Measurements from ENCODE around the gene VWC2. TPM values are rescaled to one million over a fixed set of nuclear protein-coding genes. Genes with fewer than 3 reads are reported as not detected.

Gene VWC2
- total and polyA plus RNA-seq, 2 of the 13 experiments (the other 11 are each of a cell fraction or from before 2014, with no cell fraction given): not detected

GRCh38 chr7:49928787-49929186, 155.3 kb downstream of the VWC2 start (continued):
- no peak for TF ChIP-seq ZNF780A (CRISPR knock-in tag; IDR thresholded peaks at IDR 0.05)
- TF ChIP-seq TEAD3 (CRISPR knock-in tag; optimal IDR thresholded peaks at IDR 0.05; ENCODE audit: borderline replicate concordance): no peak
- no peak for TF ChIP-seq NFE2L2 (IDR thresholded peaks at IDR 0.05; ENCODE audit: low read length)
- TF ChIP-seq FOSL1 (CRISPR knock-in tag; IDR thresholded peaks at IDR 0.05; ENCODE audit: borderline replicate concordance): no peak
- no peak for TF ChIP-seq ZNF143 (CRISPR knock-in tag; IDR thresholded peaks at IDR 0.05)
- no peak for TF ChIP-seq PHF21A (CRISPR knock-in tag; IDR thresholded peaks at IDR 0.05)
- TF ChIP-seq LBX2 (CRISPR knock-in tag; IDR thresholded peaks at IDR 0.05; ENCODE audit: borderline replicate concordance): no peak
- no peak for TF ChIP-seq NR1H2 (CRISPR knock-in tag; IDR thresholded peaks at IDR 0.05; ENCODE audit: borderline replicate concordance, low read depth)
- no peak for TF ChIP-seq ZNF557 (CRISPR knock-in tag; IDR thresholded peaks at IDR 0.05)
- TF ChIP-seq KDM3A (CRISPR knock-in tag; IDR thresholded peaks at IDR 0.05; ENCODE audit: low read depth): no peak

GRCh38 chr7:49931627-49932026, 158.2 kb downstream of the VWC2 start:
- CTCF ChIA-PET (ENCODE audit: low intra/inter-chr PET ratio, low total read pairs): no interaction called here
- in situ Hi-C loops (cut with HindIII; ENCODE audit: extremely low pct_ligation_motif_present, low pct_unique_long_range_greater_than_20kb): no loop called here

More at GRCh38 chr7:49931627-49932026, 158.2 kb downstream of the VWC2 start:
- no TSS peak for BruUV-seq (replicated peaks)
- no peak for ATAC-seq
- intact Hi-C loops (cut with micrococcal nuclease; ENCODE audit: unreplicated experiment): no loop called here
- Histone ChIP-seq H3K9ac (ENCODE audit: insufficient read depth, low read depth, low read length) (no peak overlapping the region), H3K79me2 (ENCODE audit: insufficient read depth, low read length) (no peaks in the 10 kb centered on the region), H4K20me1 (ENCODE audit: insufficient read depth, low read length) (no peaks in the 10 kb centered on the region), H2AFZ (ENCODE audit: low read length) (no peak overlapping the region), H3K4me1 (ENCODE audit: insufficient read depth, low read length) (no peaks in the 10 kb centered on the region), H3K4me2 (ENCODE audit: low read depth, low read length) (no peak overlapping the region), H3K4me3 (replicated peaks in 1 of 3; ENCODE audit: insufficient read depth in 1 of 3, low read depth in 2 of 3, low read length in 3 of 3) (no peak overlapping the region), H3K27ac (ENCODE audit: extremely low read length, insufficient read depth, low read length) (no peak overlapping the region), H3K27me3 (ENCODE audit: control insufficient read depth in 1 of 2, insufficient read depth in 2 of 2, low read length in 2 of 2) (no peaks in the 10 kb centered on the region), H3K9me3 (ENCODE audit: low read length) (peaks cover 58% of the 10 kb centered on the region), H3K36me3 (replicated peaks in 1 of 2; ENCODE audit: control insufficient read depth in 1 of 2, insufficient read depth in 2 of 2, low read length in 2 of 2) (no peaks in the 10 kb centered on the region)
- POLR2A ChIA-PET: no interaction called here
- DNase-seq (ENCODE audit: low spot score): no peak
- 0% methylated on average over 1 of the region's 2 CpGs for WGBS (ENCODE audit: low lambda C conversion rate)
- TF ChIP-seq ZNF773 (CRISPR knock-in tag; IDR thresholded peaks at IDR 0.05; ENCODE audit: borderline replicate concordance): no peak
- TF ChIP-seq ZFYVE20 (CRISPR knock-in tag; IDR thresholded peaks at IDR 0.05; ENCODE audit: borderline replicate concordance, low read depth): no peak
- no peak for TF ChIP-seq TCF7 (IDR thresholded peaks at IDR 0.05; ENCODE audit: low read depth)
- no peak for FAIRE-seq

Measured in HepG2 (cell line).